Measurements from ENCODE around the gene ARMH1.

DNA sequence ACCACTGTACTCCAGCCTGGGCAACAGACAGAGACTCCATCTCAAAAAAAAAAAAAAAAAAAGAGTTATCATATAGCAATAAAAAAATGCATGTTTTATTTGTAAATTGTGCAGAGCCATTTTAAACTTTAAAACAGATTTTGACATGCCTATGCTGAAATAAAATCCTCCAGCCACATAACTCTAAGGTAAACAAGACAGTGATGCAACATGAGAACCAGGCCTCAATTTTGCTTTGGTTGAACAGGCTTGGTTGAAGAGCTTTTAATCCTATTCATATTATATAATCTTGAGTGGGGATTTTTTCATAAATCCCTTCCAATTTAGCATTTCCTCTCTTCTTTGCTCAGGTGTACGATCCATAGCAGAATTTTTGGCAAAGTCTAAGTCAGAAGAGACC lies 26.1 kb downstream of the ARMH1 start:
- TF ChIP-seq, protein P1, sequence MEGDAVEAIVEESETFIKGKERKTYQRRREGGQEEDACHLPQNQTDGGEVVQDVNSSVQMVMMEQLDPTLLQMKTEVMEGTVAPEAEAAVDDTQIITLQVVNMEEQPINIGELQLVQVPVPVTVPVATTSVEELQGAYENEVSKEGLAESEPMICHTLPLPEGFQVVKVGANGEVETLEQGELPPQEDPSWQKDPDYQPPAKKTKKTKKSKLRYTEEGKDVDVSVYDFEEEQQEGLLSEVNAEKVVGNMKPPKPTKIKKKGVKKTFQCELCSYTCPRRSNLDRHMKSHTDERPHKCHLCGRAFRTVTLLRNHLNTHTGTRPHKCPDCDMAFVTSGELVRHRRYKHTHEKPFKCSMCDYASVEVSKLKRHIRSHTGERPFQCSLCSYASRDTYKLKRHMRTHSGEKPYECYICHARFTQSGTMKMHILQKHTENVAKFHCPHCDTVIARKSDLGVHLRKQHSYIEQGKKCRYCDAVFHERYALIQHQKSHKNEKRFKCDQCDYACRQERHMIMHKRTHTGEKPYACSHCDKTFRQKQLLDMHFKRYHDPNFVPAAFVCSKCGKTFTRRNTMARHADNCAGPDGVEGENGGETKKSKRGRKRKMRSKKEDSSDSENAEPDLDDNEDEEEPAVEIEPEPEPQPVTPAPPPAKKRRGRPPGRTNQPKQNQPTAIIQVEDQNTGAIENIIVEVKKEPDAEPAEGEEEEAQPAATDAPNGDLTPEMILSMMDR (IDR thresholded peaks at IDR 0.05; ENCODE audit: low read depth, low read length), result no peak
- no peak for TF ChIP-seq MAX (IDR thresholded peaks at IDR 0.05; ENCODE audit: low read depth, low read length)
